Uterus (tissue), 2 donors: ENCODE measurements around the gene MFAP3.

ENCODE experiments used
- POLR2A ChIP-seq, 2 donors: fragments of 450-650 bp; IDR thresholded peaks; one replicate each; pipeline ENCODE4 v1.6.1; 2016; ENCODE audit warnings: antibody characterized with exemption in 2 of 2, mild to moderate bottlenecking in 1 of 2, moderate library complexity in 1 of 2
- TF ChIP-seq, protein P1 (sequence below), 4 experiments: fragments of 200-600 bp in 2 of 4; fragments of 450-650 bp in 2 of 4; sonication (generic) in 2 of 4; IDR thresholded peaks; one replicate each; pipeline ENCODE4 v1.5.1; 2016 to 2019; ENCODE audit warnings: antibody characterized with exemption in 4 of 4, mild to moderate bottlenecking in 2 of 4, moderate library complexity in 1 of 4

DNA sequence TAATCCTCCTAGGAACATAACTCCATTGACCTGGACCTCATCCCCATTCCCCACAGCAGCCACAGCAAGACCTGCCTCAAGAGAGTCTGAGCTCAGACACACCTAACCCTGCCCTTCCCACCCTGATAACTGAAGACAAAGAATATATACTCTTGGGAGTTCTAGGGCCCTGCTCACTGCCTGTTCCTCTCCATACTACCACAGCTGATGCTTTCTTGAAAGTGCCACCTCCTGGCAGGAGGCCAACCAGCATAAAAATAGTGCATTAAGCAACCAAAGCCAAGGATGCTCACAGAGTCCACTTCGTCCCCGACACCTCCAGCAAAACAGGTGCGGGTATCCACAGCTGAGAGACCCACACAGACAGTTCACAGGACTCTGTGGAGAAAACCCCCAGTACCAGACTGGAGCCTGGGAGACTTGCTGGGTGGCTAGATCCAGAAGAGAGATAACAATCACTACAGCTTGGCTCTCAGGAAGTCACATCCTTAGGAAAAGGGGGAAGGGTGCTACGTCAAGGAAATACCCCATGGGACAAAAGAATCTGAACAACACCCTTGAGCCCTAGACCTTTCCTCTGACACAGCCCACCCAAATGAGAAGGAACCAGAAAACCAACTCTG lies 23.6 kb upstream of the MFAP3 start:
- no peak for TF ChIP-seq POLR2A (IDR thresholded peaks at IDR 0.05)
- TF ChIP-seq, protein P1, sequence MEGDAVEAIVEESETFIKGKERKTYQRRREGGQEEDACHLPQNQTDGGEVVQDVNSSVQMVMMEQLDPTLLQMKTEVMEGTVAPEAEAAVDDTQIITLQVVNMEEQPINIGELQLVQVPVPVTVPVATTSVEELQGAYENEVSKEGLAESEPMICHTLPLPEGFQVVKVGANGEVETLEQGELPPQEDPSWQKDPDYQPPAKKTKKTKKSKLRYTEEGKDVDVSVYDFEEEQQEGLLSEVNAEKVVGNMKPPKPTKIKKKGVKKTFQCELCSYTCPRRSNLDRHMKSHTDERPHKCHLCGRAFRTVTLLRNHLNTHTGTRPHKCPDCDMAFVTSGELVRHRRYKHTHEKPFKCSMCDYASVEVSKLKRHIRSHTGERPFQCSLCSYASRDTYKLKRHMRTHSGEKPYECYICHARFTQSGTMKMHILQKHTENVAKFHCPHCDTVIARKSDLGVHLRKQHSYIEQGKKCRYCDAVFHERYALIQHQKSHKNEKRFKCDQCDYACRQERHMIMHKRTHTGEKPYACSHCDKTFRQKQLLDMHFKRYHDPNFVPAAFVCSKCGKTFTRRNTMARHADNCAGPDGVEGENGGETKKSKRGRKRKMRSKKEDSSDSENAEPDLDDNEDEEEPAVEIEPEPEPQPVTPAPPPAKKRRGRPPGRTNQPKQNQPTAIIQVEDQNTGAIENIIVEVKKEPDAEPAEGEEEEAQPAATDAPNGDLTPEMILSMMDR (IDR thresholded peaks at IDR 0.05), result no peak
